Measurements from ENCODE around the gene FBLN2.
"Not testable (repeated sequence)": the region's sequence is repeated elsewhere in the genome, so short reads cannot be mapped to it uniquely, and the experiment has no call there.

Gene FBLN2

GRCh38 chr3:13548696-13549622 lies at the start of gene FBLN2:
FBLN2 (plus strand) TSS chr3:13549125; CDS start chr3:13570356, 21,231 bp downstream.
- DNase-seq = no peak

- DNase-seq = not testable (repeated sequence)
Observed at GRCh38 chr3:13499246-13499645, 49.7 kb upstream of the FBLN2 start.

GRCh38 chr3:13500133-13500885 lies 48.6 kb upstream of the FBLN2 start:
- DNase-seq = no peak

GRCh38 chr3:13501056-13501455 lies 47.9 kb upstream of the FBLN2 start:
- no peak for DNase-seq

- DNase-seq = no peak
Observed at GRCh38 chr3:13501521-13501920, 47.4 kb upstream of the FBLN2 start.

- DNase-seq = no peak
Observed at GRCh38 chr3:13501958-13502790, 46.8 kb upstream of the FBLN2 start.

- DNase-seq = no peak
Observed at GRCh38 chr3:13502791-13503060, 46.2 kb upstream of the FBLN2 start.

- DNase-seq = no peak
Observed at GRCh38 chr3:13504161-13504831, 44.6 kb upstream of the FBLN2 start.

GRCh38 chr3:13505147-13506130 lies 43.5 kb upstream of the FBLN2 start:
- no peak for DNase-seq

GRCh38 chr3:13506239-13506638 lies 42.7 kb upstream of the FBLN2 start:
- DNase-seq = no peak

GRCh38 chr3:13506680-13507079 lies 42.2 kb upstream of the FBLN2 start:
- no peak for DNase-seq

- no peak for DNase-seq
Observed at GRCh38 chr3:13507247-13507569, 41.7 kb upstream of the FBLN2 start.

GRCh38 chr3:13507570-13508339 lies 41.2 kb upstream of the FBLN2 start:
- no peak for DNase-seq

GRCh38 chr3:13508496-13508895 lies 40.4 kb upstream of the FBLN2 start:
- no peak for DNase-seq

- DNase-seq = no peak
Observed at GRCh38 chr3:13509059-13509815, 39.7 kb upstream of the FBLN2 start.

- no peak for DNase-seq
Observed at GRCh38 chr3:13509816-13510192, 39.1 kb upstream of the FBLN2 start.

GRCh38 chr3:13512451-13512850 lies 36.5 kb upstream of the FBLN2 start:
- DNase-seq = no peak

- DNase-seq = no peak
Observed at GRCh38 chr3:13513051-13513912, 35.6 kb upstream of the FBLN2 start.

- no peak for DNase-seq
Observed at GRCh38 chr3:13513913-13514517, 34.9 kb upstream of the FBLN2 start.
